ENCODE data around the gene CD248.
A peak's percentile ranks its signal among the peaks of the same experiment; 100 is the strongest.

The CD248 gene

GRCh38 chr11:66341502-66342126 is 24.8 kb upstream of the CD248 start:
- DNase-seq (ENCODE audit: low spot score): no peak

GRCh38 chr11:66340596-66341501 is 24.0 kb upstream of the CD248 start:
- no peak for DNase-seq (ENCODE audit: low spot score)

GRCh38 chr11:66339686-66340483 is 23.0 kb upstream of the CD248 start:
- DNase-seq (ENCODE audit: low spot score): no peak

GRCh38 chr11:66339162-66339675 is 22.4 kb upstream of the CD248 start:
- no peak for DNase-seq (ENCODE audit: low spot score)

GRCh38 chr11:66338276-66339161 is 21.7 kb upstream of the CD248 start:
- no peak for DNase-seq (ENCODE audit: low spot score)

GRCh38 chr11:66337103-66337899 is 20.5 kb upstream of the CD248 start:
- DNase-seq (ENCODE audit: low spot score): no peak

GRCh38 chr11:66336234-66337102 is 19.6 kb upstream of the CD248 start, which contains the start of gene RIN1:
Gene RIN1, minus strand, starts transcription at chr11:66336434. Its CDS starts 32 bp downstream, at chr11:66336402.
- DNase-seq (ENCODE audit: low spot score): peak; percentile 69

- no peak for DNase-seq (ENCODE audit: low spot score)
Measured at GRCh38 chr11:66335531-66336233, 18.8 kb upstream of the CD248 start.

GRCh38 chr11:66334605-66335442 is 18.0 kb upstream of the CD248 start:
- DNase-seq (ENCODE audit: low spot score): no peak

- DNase-seq (ENCODE audit: low spot score): no peak
Measured at GRCh38 chr11:66333896-66334604, 17.2 kb upstream of the CD248 start.

- DNase-seq (ENCODE audit: low spot score): no peak
Measured at GRCh38 chr11:66333220-66333877, 16.5 kb upstream of the CD248 start.

GRCh38 chr11:66332371-66333219 is 15.8 kb upstream of the CD248 start:
- DNase-seq (ENCODE audit: low spot score): no peak

GRCh38 chr11:66331542-66332370 is 14.9 kb upstream of the CD248 start:
- no peak for DNase-seq (ENCODE audit: low spot score)

GRCh38 chr11:66330931-66331330 is 14.1 kb upstream of the CD248 start:
- no peak for DNase-seq (ENCODE audit: low spot score)
